B cell (primary cell): Measurements from ENCODE around the gene GNLY. TPM values are rescaled to one million over a fixed set of nuclear protein-coding genes. Genes with fewer than 3 reads are reported as not detected.

Source experiments
- ATAC-seq: fragments of 200-7000 bp; cut with Tn5 transposase; one replicate; pipeline ENCODE4 v1.10.0; 2021; ENCODE audit warnings: low read depth, mild to moderate bottlenecking, moderate number of reproducible peaks, moderate library complexity
- CTCF ChIA-PET: fragments of 350-600 bp; sonication (Branson Sonifier 250); formaldehyde crosslinking; loops from one replicate; lab custom pipeline; 2021; ENCODE audit warnings: antibody characterized with exemption, inconsistent platforms; lab: Charles Lee
- POLR2A ChIA-PET: fragments of 350-600 bp; sonication (Branson Sonifier 250); formaldehyde crosslinking; loops from one replicate; lab custom pipeline; 2021; ENCODE audit warnings: antibody characterized with exemption; lab: Charles Lee
- DNase-seq: peaks from one replicate; pipeline ENCODE4 v3.0.0; 2013
- H2AFZ ChIP-seq: 2 replicates; pipeline ENCODE4 v1.6.1; 2012; ENCODE audit warnings: mild to moderate bottlenecking, low read depth, low read length; ENCODE audit not compliant: insufficient read depth, poor library complexity, severe bottlenecking
- H3K27ac ChIP-seq, 2 donors: 1 replicate in 1 of 2; 2 replicates in 1 of 2; pipeline ENCODE4 v1.5.1; 2012 to 2013; ENCODE audit warnings: low read length in 2 of 2, mild to moderate bottlenecking in 2 of 2, moderate library complexity in 1 of 2
- H3K27me3 ChIP-seq, 4 experiments: fragments of 200-600 bp in 1 of 4; sonication (generic) in 1 of 4; replicated peaks in 1 of 4; 1 replicate in 2 of 4; 2 replicates in 2 of 4; pipeline versions ENCODE4 v1.6.1 to v1.7.0; 2013 to 2016; ENCODE audit warnings: low read length in 3 of 4, mild to moderate bottlenecking in 2 of 4, mixed read lengths in 1 of 4, moderate library complexity in 1 of 4; ENCODE audit not compliant: insufficient read depth in 4 of 4, control insufficient read depth in 3 of 4; ENCODE audit errors: control extremely low read depth in 1 of 4
- H3K36me3 ChIP-seq, 2 experiments: replicated peaks in 1 of 2; 1 replicate in 1 of 2; 2 replicates in 1 of 2; pipeline versions ENCODE4 v1.6.1 to v1.7.1; 2013; ENCODE audit warnings: low read length in 1 of 2; ENCODE audit not compliant: insufficient read depth in 2 of 2, control insufficient read depth in 1 of 2; ENCODE audit errors: control extremely low read depth in 1 of 2, extremely low read depth in 1 of 2
- H3K4me1 ChIP-seq, 2 donors: fragments of 200-600 bp in 1 of 2; sonication (generic) in 1 of 2; 1 replicate in 1 of 2; 2 replicates in 1 of 2; pipeline versions ENCODE4 v1.5.1 to v1.6.1; 2013 to 2017; ENCODE audit warnings: low read length in 2 of 2; ENCODE audit not compliant: control insufficient read depth in 2 of 2, insufficient read depth in 2 of 2
- H3K4me2 ChIP-seq: replicated peaks from 2 replicates; pipeline ENCODE3; 2012; ENCODE audit warnings: mild to moderate bottlenecking, low read depth, low read length; ENCODE audit not compliant: poor library complexity, severe bottlenecking
- H3K4me3 ChIP-seq, 5 experiments: fragments of 200-600 bp in 1 of 5; sonication (generic) in 1 of 5; 1 replicate in 3 of 5; 2 replicates in 2 of 5; pipeline versions ENCODE4 v1.5.1 to v1.7.0; 2011 to 2016; ENCODE audit warnings: low read length in 4 of 5, mild to moderate bottlenecking in 4 of 5, low read depth in 2 of 5, control low read depth in 1 of 5, moderate library complexity in 1 of 5; ENCODE audit not compliant: insufficient read depth in 1 of 5; ENCODE audit errors: control extremely low read depth in 1 of 5, extremely low read depth in 1 of 5
- H3K79me2 ChIP-seq: fragments of 200-600 bp; sonication (generic); one replicate; pipeline ENCODE4 v1.6.0; 2016; ENCODE audit warnings: low read length; ENCODE audit not compliant: control insufficient read depth, insufficient read depth
- H3K9ac ChIP-seq: fragments of 200-600 bp; sonication (generic); 2 replicates; pipeline ENCODE4 v1.6.1; 2017; ENCODE audit warnings: mild to moderate bottlenecking, low read length, moderate library complexity
- H3K9me3 ChIP-seq, 3 donors: one replicate each; pipeline versions ENCODE4 v1.6.1 to v1.7.1; 2013; ENCODE audit warnings: low read length in 2 of 3; ENCODE audit not compliant: control insufficient read depth in 2 of 3, insufficient read depth in 1 of 3; ENCODE audit errors: control extremely low read depth in 1 of 3
- H4K20me1 ChIP-seq: 2 replicates; pipeline ENCODE4 v1.6.0; 2012; ENCODE audit warnings: mild to moderate bottlenecking, low read length; ENCODE audit not compliant: insufficient read depth, control insufficient read depth, poor library complexity, severe bottlenecking
- H3K27ac Mint-ChIP-seq: one replicate; pipeline ENCODE4 v1.8.0; 2021; ENCODE audit warnings: mixed read lengths
- H3K27me3 Mint-ChIP-seq: one replicate; pipeline ENCODE4 v1.8.0; 2021; ENCODE audit warnings: mixed read lengths
- H3K4me1 Mint-ChIP-seq: one replicate; pipeline ENCODE4 v1.8.0; 2021; ENCODE audit warnings: mixed read lengths
- H3K4me3 Mint-ChIP-seq: one replicate; pipeline ENCODE4 v1.8.0; 2021; ENCODE audit warnings: mixed read lengths
- H3K9me3 Mint-ChIP-seq: one replicate; pipeline ENCODE4 v1.8.0; 2022; ENCODE audit warnings: mixed read lengths; ENCODE audit not compliant: insufficient read depth
- CTCF ChIP-seq: fragments of 200-600 bp; IDR thresholded peaks from one replicate; pipeline ENCODE4 v1.8.0; 2022; ENCODE audit warnings: antibody characterized with exemption, mild to moderate bottlenecking
- EZH2 ChIP-seq: IDR thresholded peaks from 2 replicates; pipeline ENCODE4 v1.6.1; 2012; ENCODE audit warnings: borderline replicate concordance, low read depth, mild to moderate bottlenecking, moderate library complexity, low read length; ENCODE audit not compliant: insufficient read depth, poor library complexity, severe bottlenecking
- WGBS: methylation state at CpG from one replicate; pipeline ENCODE4 v1.1.5; 2013; ENCODE audit warnings: missing lambda C conversion rate; ENCODE audit not compliant: insufficient coverage; 5-methylcytosine and 5-hydroxymethylcytosine counted together
- intact Hi-C: fragments of 100-400 bp; cut with micrococcal nuclease; formaldehyde crosslinking; loops from one replicate; pipeline ENCODE4 v1.10.0; 2022
- polyA plus RNA-seq: library from polyadenylated mRNA; depleted of rRNA; stranded (reverse); fragments of >200 nt; gene quantifications from 2 replicates; pipeline ENCODE4 v1.2.3, GENCODE V29; 2012
- total RNA-seq, 2 donors: library from RNA; stranded (reverse); fragments of 120-200 nt in 1 of 2; gene quantifications; 1 replicate in 1 of 2; 2 replicates in 1 of 2; pipeline versions ENCODE4 v1.2.3 to v1.2.4, GENCODE V29; 2013 to 2022

GNLY gene
- total and polyA plus RNA-seq, 2 donors (not counting 1 experiment from before 2014, with no cell fraction given): 3.9 to 4.2 TPM

GRCh38 chr2:85741833-85742455 lies 47.8 kb downstream of the GNLY start:
- intact Hi-C loops: no loop called here
- TF ChIP-seq EZH2 (no peak), CTCF (no peak)
- Mint-ChIP-seq H3K4me3 (no peak overlapping the region), H3K4me1 (peaks cover 20% of the 10 kb centered on the region), H3K27me3 (peaks cover 51% of the 10 kb centered on the region), H3K9me3 (no peaks in the 10 kb centered on the region), H3K27ac (no peak overlapping the region)
- WGBS: 86% methylated on average over 16 of the region's 19 CpGs
- H3K36me3 ChIP-seq: no peaks in the 10 kb centered on the region
- DNase-seq (no peak), ATAC-seq (no peak)
- H4K20me1 ChIP-seq: no peaks in the 10 kb centered on the region
- no peak overlapping the region for H2AFZ ChIP-seq
- no peak overlapping the region for H3K27ac ChIP-seq
- H3K9me3 ChIP-seq: no peaks in the 10 kb centered on the region
- H3K9ac ChIP-seq: no peak overlapping the region
- H3K4me1 ChIP-seq: peaks cover 15% of the 10 kb centered on the region in 2 donors
- H3K27me3 ChIP-seq: peaks cover 0 to 16% (median 8%) of the 10 kb centered on the region in 4 experiments
- POLR2A ChIA-PET: no interaction called here
- no peak overlapping the region for H3K4me3 ChIP-seq
- CTCF ChIA-PET: interaction anchor here (1.2 to 2.8 kb wide), 5 partner anchors 9 to 71 kb away, joined by 4 to 13 read pairs (median 4); no protein-coding TSS in a partner anchor
- H3K79me2 ChIP-seq: no peaks in the 10 kb centered on the region
- H3K4me2 ChIP-seq: no peak overlapping the region

- no peak overlapping the region for H3K27ac Mint-ChIP-seq
Observed at GRCh38 chr2:85743304-85743978, 49.3 kb downstream of the GNLY start.

More at GRCh38 chr2:85743304-85743978, 49.3 kb downstream of the GNLY start:
- CTCF ChIA-PET: interaction anchor here (1.3 to 2.1 kb wide), 2 partner anchors 14 to 83 kb away, joined by 3 to 11 read pairs; no protein-coding TSS in a partner anchor
- Histone ChIP-seq H4K20me1 (no peaks in the 10 kb centered on the region), H2AFZ (no peak overlapping the region), H3K4me1 (peaks cover 27 to 30% of the 10 kb centered on the region in 2 donors), H3K4me2 (no peak overlapping the region), H3K79me2 (no peaks in the 10 kb centered on the region), H3K36me3 (no peaks in the 10 kb centered on the region), H3K27ac (no peak overlapping the region), H3K9ac (no peak overlapping the region), H3K4me3 (no peak overlapping the region), H3K9me3 (peaks cover 0 to 8% (median 8%) of the 10 kb centered on the region in 3 donors), H3K27me3 (peaks cover 0 to 16% (median 8%) of the 10 kb centered on the region in 4 experiments)
- intact Hi-C loops: no loop called here
- DNase-seq (no peak), ATAC-seq (no peak)
- 89% methylated on average over 10 of the region's 10 CpGs for WGBS
- H3K4me3 Mint-ChIP-seq: no peak overlapping the region
- H3K27me3 Mint-ChIP-seq: peaks cover 45% of the 10 kb centered on the region
- POLR2A ChIA-PET: no interaction called here
- no peak for TF ChIP-seq EZH2
- TF ChIP-seq CTCF: no peak
- H3K9me3 Mint-ChIP-seq: no peaks in the 10 kb centered on the region
- H3K4me1 Mint-ChIP-seq: peaks cover 34% of the 10 kb centered on the region
